Upper lobe of right lung (tissue), 1 donor: ENCODE measurements around the gene ANGPTL7. TPM values are rescaled to one million over a fixed set of nuclear protein-coding genes. Genes with fewer than 3 reads are reported as not detected.
"Not testable (repeated sequence)": the region's sequence is repeated elsewhere in the genome, so short reads cannot be mapped to it uniquely, and the experiment has no call there.

Source experiments
- ATAC-seq: fragments of 200-7000 bp; cut with Tn5 transposase; one replicate; pipeline ENCODE4 v1.9.1; 2020; ENCODE audit warnings: mild to moderate bottlenecking, moderate library complexity
- DNase-seq: peaks from one replicate; pipeline ENCODE4 v3.0.0-alpha.2; 2020
- H3K27ac ChIP-seq: fragments of 200-600 bp; one replicate; pipeline ENCODE4 v1.8.0; 2022
- H3K27me3 ChIP-seq: fragments of 200-600 bp; one replicate; pipeline ENCODE4 v1.8.0; 2022; ENCODE audit warnings: mild to moderate bottlenecking
- H3K36me3 ChIP-seq: fragments of 200-600 bp; one replicate; pipeline ENCODE4 v1.8.0; 2022
- H3K4me1 ChIP-seq: fragments of 200-600 bp; one replicate; pipeline ENCODE4 v1.8.0; 2022
- H3K4me3 ChIP-seq: fragments of 200-600 bp; one replicate; pipeline ENCODE4 v1.8.0; 2022; ENCODE audit warnings: mild to moderate bottlenecking
- H3K9me3 ChIP-seq: fragments of 200-600 bp; one replicate; pipeline ENCODE4 v1.8.0; 2022
- CTCF ChIP-seq: fragments of 200-600 bp; IDR thresholded peaks from one replicate; pipeline ENCODE4 v1.8.0; 2022; ENCODE audit warnings: antibody characterized with exemption
- intact Hi-C: fragments of 100-400 bp; cut with DNase I; formaldehyde crosslinking; loops from one replicate; pipeline ENCODE4 v1.11.0; 2022
- total RNA-seq: library from RNA; stranded (reverse); fragmentation: NEBNext Ultra II Directional; extraction: Animal tissue kit (Norgen Biotek cat#: 25700); gene quantifications from one replicate; pipeline ENCODE4 v1.2.1, GENCODE V29; 2021
- donor health status: DM: no; HTN: yes; CAD: no; lungs with severe emphysema.

The ANGPTL7 gene
- total RNA-seq, 1 donor from 2014 or later = 1.1 TPM

DNA sequence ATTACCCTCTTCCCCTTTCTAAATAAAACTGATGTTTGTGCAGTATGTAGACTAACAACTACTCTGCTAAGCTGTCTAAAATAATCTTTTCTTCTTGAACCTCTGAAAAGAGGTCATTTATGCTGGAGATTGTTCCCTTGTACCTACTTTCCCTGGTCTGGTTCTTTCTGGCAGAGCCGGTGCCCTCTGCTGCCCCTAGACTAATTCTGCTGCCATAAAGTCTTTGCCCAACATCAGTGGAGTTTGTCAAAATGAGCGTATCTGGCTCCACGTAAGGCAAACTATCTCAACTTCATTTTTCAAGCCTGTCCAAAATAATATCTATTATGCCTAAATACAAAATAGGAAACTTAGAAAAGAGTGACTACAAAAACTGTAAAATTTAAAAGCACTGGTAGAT lies 30.9 kb upstream of the ANGPTL7 start:
- DNase-seq (no peak), ATAC-seq (no peak)
- H3K9me3 ChIP-seq = no peaks in the 10 kb centered on the region
- H3K27ac ChIP-seq = no peak overlapping the region
- peaks cover 5% of the 10 kb centered on the region for H3K4me1 ChIP-seq
- H3K27me3 ChIP-seq = no peaks in the 10 kb centered on the region
- intact Hi-C loops = no loop called here
- H3K36me3 ChIP-seq = peaks cover 22% of the 10 kb centered on the region
- no peak for TF ChIP-seq CTCF
- H3K4me3 ChIP-seq = no peak overlapping the region

GRCh38 chr1:11158720-11159321 lies 30.3 kb upstream of the ANGPTL7 start:
- Histone ChIP-seq H3K36me3 (peaks cover 22% of the 10 kb centered on the region), H3K4me3 (no peak overlapping the region), H3K27ac (no peak overlapping the region), H3K4me1 (peaks cover 5% of the 10 kb centered on the region), H3K27me3 (no peaks in the 10 kb centered on the region), H3K9me3 (no peaks in the 10 kb centered on the region)
- no peak for DNase-seq
- no peak for ATAC-seq
- TF ChIP-seq CTCF = no peak
- intact Hi-C loops = no loop called here

- H3K4me3 ChIP-seq, DNase-seq, H3K4me1 ChIP-seq, H3K36me3 ChIP-seq, H3K27me3 ChIP-seq, intact Hi-C loops, H3K9me3 ChIP-seq, H3K27ac ChIP-seq, ATAC-seq: not testable (repeated sequence)
These were observed 26.4 kb upstream of the ANGPTL7 start for GRCh38 chr1:11162752-11163151.

DNA sequence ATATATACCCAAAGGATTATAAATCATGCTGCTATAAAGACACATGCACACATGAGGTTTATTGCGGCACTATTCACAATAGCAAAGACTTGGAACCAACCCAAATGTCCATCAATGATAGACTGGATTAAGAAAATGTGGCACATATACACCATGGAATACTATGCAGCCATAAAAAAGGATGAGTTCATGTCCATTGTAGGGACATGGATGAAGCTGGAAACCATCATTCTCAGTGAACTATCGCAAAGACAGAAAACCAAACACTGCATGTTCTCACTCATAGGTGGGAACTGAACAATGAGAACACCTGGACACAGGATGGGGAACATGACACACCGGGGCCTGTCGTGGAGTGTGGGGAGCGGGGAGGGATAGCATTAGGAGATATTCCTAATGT lies 22.4 kb upstream of the ANGPTL7 start:
- H3K36me3 ChIP-seq, H3K9me3 ChIP-seq, H3K27me3 ChIP-seq, H3K27ac ChIP-seq, ATAC-seq, intact Hi-C loops, H3K4me3 ChIP-seq, H3K4me1 ChIP-seq, DNase-seq: not testable (repeated sequence)

- Histone ChIP-seq H3K27me3 (no peaks in the 10 kb centered on the region), H3K27ac (no peak overlapping the region), H3K4me3 (no peak overlapping the region), H3K36me3 (peaks cover 8% of the 10 kb centered on the region), H3K4me1 (no peaks in the 10 kb centered on the region), H3K9me3 (no peaks in the 10 kb centered on the region)
- TF ChIP-seq CTCF = no peak
- ATAC-seq (no peak), DNase-seq (no peak)
- intact Hi-C loops = no loop called here
These were observed 20.4 kb upstream of the ANGPTL7 start for GRCh38 chr1:11168731-11169130.

DNA sequence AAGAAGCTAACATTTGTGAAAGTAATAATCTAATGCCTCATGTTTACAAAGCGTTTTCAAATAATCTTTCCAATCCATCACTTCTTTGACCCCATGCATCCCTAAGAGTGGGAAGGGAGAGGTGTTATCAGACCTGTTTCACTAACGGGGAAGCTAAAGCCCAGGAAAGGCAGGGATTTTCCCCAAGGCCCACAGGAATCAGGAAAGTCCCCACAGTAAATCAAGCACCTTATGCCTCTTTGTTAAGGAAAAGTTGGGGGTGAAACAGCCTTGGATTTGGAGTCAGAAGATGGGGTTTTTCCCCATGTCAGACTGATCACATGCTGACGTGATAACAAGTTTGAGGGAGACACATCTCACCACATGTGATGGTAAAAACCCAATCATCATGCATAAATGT lies 20.0 kb upstream of the ANGPTL7 start:
- intact Hi-C loops = no loop called here
- H3K9me3 ChIP-seq = no peaks in the 10 kb centered on the region
- no peak for TF ChIP-seq CTCF
- H3K27me3 ChIP-seq = no peaks in the 10 kb centered on the region
- ATAC-seq (no peak), DNase-seq (no peak)
- no peaks in the 10 kb centered on the region for H3K4me1 ChIP-seq
- H3K27ac ChIP-seq = no peak overlapping the region
- peaks cover 8% of the 10 kb centered on the region for H3K36me3 ChIP-seq
- H3K4me3 ChIP-seq = no peak overlapping the region

- no peak for ATAC-seq
- peaks cover 8% of the 10 kb centered on the region for H3K36me3 ChIP-seq
- H3K9me3 ChIP-seq = no peaks in the 10 kb centered on the region
- H3K4me3 ChIP-seq = no peak overlapping the region
- H3K27me3 ChIP-seq = no peaks in the 10 kb centered on the region
- no peak for DNase-seq
- TF ChIP-seq CTCF = no peak
- no peaks in the 10 kb centered on the region for H3K4me1 ChIP-seq
- no peak overlapping the region for H3K27ac ChIP-seq
- intact Hi-C loops = no loop called here
These were observed 19.1 kb upstream of the ANGPTL7 start for GRCh38 chr1:11170102-11170501.
